ENCODE measurements around the gene NKX1-2. TPM values are rescaled to one million over a fixed set of nuclear protein-coding genes. Genes with fewer than 3 reads are reported as not detected.
A peak's percentile ranks its signal among the peaks of the same experiment; 100 is the strongest.

NKX1-2 gene
- polyA plus RNA-seq, 2 of the 4 experiments (the other 2 are of a cell fraction) = 0.08 to 0.16 TPM

DNA sequence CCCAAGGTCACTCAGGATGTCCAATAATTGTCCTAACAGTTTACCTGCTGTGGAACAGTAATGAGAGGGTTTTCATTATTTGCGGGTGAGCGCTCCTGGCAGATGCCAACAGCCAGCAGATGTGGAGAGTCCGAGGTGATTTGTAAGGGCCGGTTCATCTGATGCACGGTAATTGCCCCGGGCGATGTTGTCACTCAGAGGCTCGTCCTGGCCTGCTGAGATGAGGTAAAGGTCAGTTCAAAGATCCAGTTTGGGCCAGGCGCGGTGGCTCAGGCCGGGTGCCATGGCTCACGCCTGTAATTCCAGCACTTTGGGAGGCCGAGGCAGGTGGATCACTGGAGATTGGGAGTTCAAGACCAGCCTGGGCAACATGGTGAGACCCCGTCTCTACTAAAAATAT is 28.7 kb upstream of the NKX1-2 start:
- CTCF ChIA-PET = no interaction called here
- ATAC-seq = no peak
- FAIRE-seq = no peak

DNA sequence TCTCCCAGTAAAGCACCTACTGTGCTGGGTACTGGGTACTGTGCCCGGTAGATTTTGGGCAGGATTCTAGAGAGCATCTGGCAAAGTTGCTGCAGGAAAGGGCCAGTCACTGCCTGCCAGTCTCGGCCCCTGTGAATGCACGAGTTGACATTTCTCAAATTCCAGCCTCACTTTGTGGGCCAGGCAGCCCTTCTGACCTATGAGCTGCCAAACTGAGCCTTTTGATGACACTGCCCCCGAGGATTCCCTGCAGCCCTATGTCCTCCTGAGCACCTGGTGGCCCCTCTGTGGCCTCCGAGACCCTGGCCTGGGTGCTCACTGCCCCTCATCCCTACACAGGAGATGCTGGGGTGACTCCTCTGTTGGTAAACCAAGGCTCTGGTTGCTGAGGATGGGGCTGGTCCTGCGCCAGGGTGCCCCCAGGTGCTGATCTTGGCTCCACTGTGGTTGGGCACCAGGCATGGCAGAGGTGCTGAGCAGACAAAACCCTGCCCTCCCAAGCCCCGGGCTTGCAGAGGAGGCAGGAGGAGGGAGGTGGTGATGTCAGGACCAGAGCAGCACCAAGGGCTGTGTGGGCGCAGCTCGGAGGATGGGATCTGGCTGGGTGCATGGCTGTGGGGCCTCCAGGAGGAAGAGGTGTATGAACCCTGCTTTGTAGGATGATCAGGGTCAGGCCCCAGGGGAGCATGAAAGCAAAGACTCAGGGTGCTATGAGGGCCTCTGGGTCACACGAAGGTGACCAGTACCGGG is 28.0 kb upstream of the NKX1-2 start:
- no peak overlapping the region for H3K27ac ChIP-seq
- TF ChIP-seq NR3C1 (IDR thresholded peaks at IDR 0.05) (no peak), RAD21 (conservative IDR thresholded peaks at IDR 0.05 in 1 of 2, IDR thresholded peaks at IDR 0.05 in 1 of 2) (no peak), MAFK (IDR thresholded peaks at IDR 0.05; ENCODE audit: partially characterized antibody) (peak; percentile 9), HOXB5 (CRISPR knock-in tag; IDR thresholded peaks at IDR 0.05) (no peak), TFCP2L1 (CRISPR knock-in tag; IDR thresholded peaks at IDR 0.05) (no peak)
- TF ChIP-seq, protein P1, sequence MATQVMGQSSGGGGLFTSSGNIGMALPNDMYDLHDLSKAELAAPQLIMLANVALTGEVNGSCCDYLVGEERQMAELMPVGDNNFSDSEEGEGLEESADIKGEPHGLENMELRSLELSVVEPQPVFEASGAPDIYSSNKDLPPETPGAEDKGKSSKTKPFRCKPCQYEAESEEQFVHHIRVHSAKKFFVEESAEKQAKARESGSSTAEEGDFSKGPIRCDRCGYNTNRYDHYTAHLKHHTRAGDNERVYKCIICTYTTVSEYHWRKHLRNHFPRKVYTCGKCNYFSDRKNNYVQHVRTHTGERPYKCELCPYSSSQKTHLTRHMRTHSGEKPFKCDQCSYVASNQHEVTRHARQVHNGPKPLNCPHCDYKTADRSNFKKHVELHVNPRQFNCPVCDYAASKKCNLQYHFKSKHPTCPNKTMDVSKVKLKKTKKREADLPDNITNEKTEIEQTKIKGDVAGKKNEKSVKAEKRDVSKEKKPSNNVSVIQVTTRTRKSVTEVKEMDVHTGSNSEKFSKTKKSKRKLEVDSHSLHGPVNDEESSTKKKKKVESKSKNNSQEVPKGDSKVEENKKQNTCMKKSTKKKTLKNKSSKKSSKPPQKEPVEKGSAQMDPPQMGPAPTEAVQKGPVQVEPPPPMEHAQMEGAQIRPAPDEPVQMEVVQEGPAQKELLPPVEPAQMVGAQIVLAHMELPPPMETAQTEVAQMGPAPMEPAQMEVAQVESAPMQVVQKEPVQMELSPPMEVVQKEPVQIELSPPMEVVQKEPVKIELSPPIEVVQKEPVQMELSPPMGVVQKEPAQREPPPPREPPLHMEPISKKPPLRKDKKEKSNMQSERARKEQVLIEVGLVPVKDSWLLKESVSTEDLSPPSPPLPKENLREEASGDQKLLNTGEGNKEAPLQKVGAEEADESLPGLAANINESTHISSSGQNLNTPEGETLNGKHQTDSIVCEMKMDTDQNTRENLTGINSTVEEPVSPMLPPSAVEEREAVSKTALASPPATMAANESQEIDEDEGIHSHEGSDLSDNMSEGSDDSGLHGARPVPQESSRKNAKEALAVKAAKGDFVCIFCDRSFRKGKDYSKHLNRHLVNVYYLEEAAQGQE (IDR thresholded peaks at IDR 0.05) = no peak
- ATAC-seq (peak in 1 of 2 experiments; percentile 14; a peak in 1 of 6 replicates), FAIRE-seq (no peak), DNase-seq (ENCODE audit: low read depth in 1 of 2, low spot score in 1 of 2) (no peak)
- ChIA-PET CTCF (no interaction called here), POLR2A (no interaction called here)
- no peaks in the 10 kb centered on the region for H3K9me3 ChIP-seq
- 73% methylated on average over 9 of the region's 11 CpGs for WGBS (ENCODE audit: missing lambda C conversion rate)
- H3K4me3 ChIP-seq = no peak overlapping the region
- peaks cover 7% of the 10 kb centered on the region; the same call in 1 of the 3 replicates for H3K4me1 ChIP-seq
- H3K4me2 ChIP-seq = no peak overlapping the region

More for the DNA sequence above, 28.7 kb upstream of the NKX1-2 start:
- WGBS (ENCODE audit: missing lambda C conversion rate) = 90% methylated on average over 14 of the region's 14 CpGs
- Histone ChIP-seq H3K4me1 (peaks cover 7% of the 10 kb centered on the region; the same call in 1 of the 3 replicates), H3K4me2 (no peak overlapping the region), H3K4me3 (no peak overlapping the region), H3K9me3 (no peaks in the 10 kb centered on the region), H3K27ac (no peak overlapping the region)
- TF ChIP-seq FOSL2 (IDR thresholded peaks at IDR 0.05) (no peak), FOSL2 (CRISPR knock-in tag; IDR thresholded peaks at IDR 0.05) (no peak), MAX (IDR thresholded peaks at IDR 0.05) (no peak), POLR2AphosphoS2 (conservative IDR thresholded peaks at IDR 0.05; ENCODE audit: low read length) (no peak)
- no peak for DNase-seq (ENCODE audit: low read depth in 1 of 2, low spot score in 1 of 2)
- POLR2A ChIA-PET = no interaction called here

DNA sequence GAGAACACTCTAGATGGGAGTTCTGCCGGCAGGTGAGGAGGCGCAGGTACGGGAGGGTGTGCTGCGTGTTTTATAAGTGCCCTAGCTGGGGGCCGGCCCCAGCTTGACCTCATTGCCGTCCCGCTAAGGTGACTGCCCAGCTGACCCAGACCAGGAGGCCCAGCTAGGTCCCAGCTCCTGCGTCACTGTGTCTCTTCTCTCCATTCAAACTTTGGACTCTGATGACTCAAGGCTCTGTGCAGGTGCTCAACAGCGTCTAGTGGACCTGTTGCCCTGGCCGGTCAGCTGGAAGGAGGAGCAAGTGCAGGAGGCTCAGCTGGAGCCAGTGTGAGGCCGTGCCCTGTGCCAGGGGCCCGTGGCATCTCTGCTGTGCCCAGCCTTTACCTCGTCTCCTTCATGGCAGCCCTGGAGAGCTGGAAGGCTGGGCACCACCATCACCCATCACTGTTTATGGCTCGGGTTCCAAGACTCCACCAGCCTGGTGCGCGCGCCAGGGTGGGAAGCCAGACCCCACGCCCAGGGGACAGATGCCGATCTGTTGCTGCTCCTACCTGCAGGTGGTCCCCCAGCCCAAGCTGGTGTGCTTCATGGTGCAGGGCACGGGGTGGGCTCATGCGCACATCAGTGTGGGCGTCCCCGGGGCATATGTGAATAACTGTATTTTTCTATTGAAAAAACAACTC is 26.3 kb upstream of the NKX1-2 start:
- Histone ChIP-seq H3K4me2 (no peak overlapping the region), H3K27ac (no peak overlapping the region), H3K4me3 (no peak overlapping the region), H3K9me3 (no peaks in the 10 kb centered on the region), H3K4me1 (peaks cover 7% of the 10 kb centered on the region; the same call in 1 of the 3 replicates)
- ATAC-seq (peak; percentile 23 to 45; a peak in 4 of 6 replicates), FAIRE-seq (no peak), DNase-seq (ENCODE audit: low read depth in 1 of 2, low spot score in 1 of 2) (peak in 1 of 2 experiments; percentile 20)
- 79% methylated on average over 17 of the region's 23 CpGs for WGBS (ENCODE audit: missing lambda C conversion rate)
- TF ChIP-seq ZNF302 (CRISPR knock-in tag; IDR thresholded peaks at IDR 0.05) (no peak), MAFK (IDR thresholded peaks at IDR 0.05; ENCODE audit: partially characterized antibody) (no peak), RARB (CRISPR knock-in tag; IDR thresholded peaks at IDR 0.05) (no peak), GATA3 (IDR thresholded peaks at IDR 0.05; ENCODE audit: borderline replicate concordance) (no peak), CTCF (IDR thresholded peaks at IDR 0.05) (no peak)
- CTCF ChIA-PET = interaction anchor here (1.0 to 1.4 kb wide), 2 partner anchors 15 to 86 kb away, joined by 3 to 4 read pairs; no protein-coding TSS in a partner anchor
- POLR2A ChIA-PET = no interaction called here
